NB4 (cell line): ENCODE data around the gene NSUN3.
"Not testable (repeated sequence)": the region's sequence is repeated elsewhere in the genome, so short reads cannot be mapped to it uniquely, and the experiment has no call there.

ENCODE experiments used
- POLR2A ChIP-seq: IDR thresholded peaks from 2 replicates; pipeline ENCODE4 v1.6.1; 2011; ENCODE audit warnings: mild to moderate bottlenecking; ENCODE audit not compliant: insufficient read length; ENCODE audit errors: extremely low read depth
- TF ChIP-seq, protein P1 (sequence below): IDR thresholded peaks from 2 replicates; pipeline ENCODE4 v1.6.1; 2011; ENCODE audit warnings: low read depth, low read length

DNA sequence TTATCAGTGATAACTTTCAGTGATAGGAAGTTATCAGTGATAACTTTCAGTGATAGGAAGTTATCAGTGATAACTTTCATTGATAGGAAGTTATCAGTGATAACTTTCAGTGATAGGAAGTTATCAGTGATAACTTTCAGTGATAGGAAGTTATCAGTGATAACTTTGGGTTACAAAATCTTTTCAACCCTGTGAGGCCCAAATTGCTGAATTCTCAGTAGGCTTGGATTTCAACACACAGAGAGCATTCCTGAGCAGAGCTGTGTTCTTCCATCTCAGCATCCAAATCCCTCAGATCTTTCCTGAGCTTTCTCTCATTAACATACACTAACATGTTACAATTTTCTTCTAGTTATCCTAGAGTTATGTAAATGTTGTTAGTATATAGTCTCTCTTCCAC is 47.4 kb downstream of the NSUN3 start:
- not testable (repeated sequence) for TF ChIP-seq POLR2A
- TF ChIP-seq, protein P1, sequence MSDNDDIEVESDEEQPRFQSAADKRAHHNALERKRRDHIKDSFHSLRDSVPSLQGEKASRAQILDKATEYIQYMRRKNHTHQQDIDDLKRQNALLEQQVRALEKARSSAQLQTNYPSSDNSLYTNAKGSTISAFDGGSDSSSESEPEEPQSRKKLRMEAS = not testable (repeated sequence)
